Stromal cell of bone marrow (primary cell): ENCODE data around the gene COL4A2.

Experiments
- DNase-seq: peaks from one replicate; pipeline ENCODE4 v3.0.0-alpha.2; 2012; ENCODE audit warnings: low read depth

The COL4A2 gene

DNA sequence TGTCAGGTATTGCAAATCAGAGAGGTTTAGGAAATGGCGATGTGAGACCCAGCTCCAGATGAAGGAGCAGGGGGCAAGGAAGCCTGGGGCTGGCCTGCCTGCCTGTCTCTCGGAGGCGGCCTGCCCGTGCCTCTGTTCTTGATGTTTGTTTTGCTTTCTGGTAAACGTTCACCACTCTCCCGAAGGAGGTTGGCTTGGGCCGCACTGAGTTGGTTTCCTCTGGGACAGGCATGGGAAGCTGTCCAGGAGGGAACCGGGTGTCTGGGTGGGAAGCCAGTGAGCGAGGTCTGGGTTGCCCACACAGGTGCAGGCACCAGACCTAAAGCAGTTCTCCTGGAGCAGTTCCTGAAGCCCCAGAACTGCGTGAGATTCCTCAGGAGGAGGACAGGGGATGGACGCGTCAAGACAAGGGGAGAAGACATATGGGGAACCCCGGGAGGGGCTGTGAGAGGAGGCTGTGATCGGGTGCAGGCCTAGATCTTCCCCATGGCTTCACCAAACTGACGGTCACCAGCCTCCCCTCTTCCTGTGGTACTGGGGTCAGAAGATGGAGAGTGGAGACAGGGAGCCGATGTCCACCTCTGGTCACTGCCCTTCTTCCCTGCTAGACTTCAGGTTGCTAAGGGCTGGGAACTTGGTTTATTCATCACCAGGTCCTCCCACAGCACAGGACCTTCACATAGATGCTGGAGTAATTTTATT, 15.2 kb downstream of the COL4A2 start:
- no peak for DNase-seq

DNA sequence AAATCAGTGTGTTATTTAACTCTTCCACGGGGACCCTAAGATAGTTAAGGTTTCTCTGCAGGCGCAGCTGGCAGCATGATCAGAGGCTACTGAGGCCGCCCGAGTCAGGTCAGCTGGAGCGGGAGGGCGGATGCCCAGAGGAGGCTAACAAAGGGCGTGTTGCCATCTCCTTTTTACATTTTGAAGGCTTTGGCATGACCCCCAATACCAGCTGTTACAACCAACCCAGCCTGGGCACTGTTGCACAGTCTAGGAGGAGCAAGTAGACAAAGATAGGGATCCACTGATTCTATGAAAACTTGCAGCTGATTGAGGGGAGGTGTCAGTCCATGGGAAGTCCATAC, 15.7 kb downstream of the COL4A2 start:
- no peak for DNase-seq

DNA sequence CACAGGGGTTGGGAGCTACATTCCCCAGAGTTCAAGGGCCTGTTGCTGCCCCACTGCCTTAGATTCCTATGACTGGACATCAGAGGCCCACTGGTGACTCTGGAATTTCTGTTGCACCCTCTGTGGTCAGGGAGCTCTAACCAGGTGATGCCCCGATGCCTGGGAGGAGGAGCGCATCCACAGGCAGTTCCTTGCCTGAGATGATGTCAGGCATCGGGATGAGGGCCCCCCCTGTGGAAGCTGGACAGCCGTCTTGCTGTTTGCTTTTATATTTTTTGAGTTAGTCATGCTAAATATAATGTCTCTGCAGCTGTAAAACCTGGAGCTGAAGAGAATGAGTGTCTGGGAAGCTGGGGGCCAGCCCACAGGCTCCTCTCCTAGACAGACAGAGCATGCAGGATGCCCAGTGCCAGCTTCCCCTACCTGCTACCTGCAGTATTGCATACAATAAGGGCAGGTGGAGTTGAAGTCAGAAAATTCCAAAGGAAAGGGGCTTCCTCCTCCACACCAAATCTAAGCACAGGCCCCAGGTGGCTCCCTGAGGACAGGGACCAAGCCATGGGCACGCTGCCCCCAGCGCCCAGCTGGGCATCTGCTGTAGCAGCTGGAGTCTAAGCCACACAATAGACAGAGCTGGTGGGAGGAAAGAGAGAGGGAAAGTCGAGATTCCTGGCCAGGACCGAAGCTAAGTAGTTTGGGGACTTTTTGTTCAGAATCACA, 16.2 kb downstream of the COL4A2 start:
- no peak for DNase-seq

DNA sequence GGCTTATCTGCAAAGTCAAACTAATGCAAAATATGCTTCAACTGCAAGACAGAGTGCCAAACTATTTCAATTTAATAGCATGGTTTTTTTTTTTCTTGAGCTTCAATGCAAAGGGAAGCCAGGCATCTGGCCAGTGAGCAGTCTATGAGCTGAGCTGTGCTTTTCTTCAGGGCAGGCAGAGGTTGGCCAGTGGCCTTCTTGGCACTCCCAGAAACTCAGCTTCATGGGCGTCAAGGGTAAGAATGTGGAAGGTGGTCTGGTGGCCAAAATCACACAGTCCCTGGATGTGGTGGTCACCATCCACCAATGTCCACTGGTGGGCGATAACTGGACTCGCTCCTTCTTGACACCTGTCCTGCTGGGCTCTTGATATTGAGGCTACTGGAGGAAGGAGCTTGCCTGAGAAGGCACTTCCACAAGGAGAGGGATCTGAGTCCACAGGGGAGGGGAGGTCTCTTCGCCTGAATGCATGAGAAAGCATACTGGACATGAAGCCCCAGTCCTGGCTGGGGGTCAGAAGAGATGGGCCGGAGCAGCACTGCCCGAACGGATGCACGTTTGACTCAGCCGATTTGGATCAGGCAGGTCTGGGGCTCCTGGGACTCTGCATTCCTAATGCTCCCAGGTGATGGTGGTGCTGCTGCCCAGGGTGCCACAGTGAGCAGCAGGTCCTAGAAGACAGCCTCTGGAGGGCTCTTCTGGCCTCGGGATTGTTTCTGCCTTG, 17.1 kb downstream of the COL4A2 start:
- no peak for DNase-seq

DNA sequence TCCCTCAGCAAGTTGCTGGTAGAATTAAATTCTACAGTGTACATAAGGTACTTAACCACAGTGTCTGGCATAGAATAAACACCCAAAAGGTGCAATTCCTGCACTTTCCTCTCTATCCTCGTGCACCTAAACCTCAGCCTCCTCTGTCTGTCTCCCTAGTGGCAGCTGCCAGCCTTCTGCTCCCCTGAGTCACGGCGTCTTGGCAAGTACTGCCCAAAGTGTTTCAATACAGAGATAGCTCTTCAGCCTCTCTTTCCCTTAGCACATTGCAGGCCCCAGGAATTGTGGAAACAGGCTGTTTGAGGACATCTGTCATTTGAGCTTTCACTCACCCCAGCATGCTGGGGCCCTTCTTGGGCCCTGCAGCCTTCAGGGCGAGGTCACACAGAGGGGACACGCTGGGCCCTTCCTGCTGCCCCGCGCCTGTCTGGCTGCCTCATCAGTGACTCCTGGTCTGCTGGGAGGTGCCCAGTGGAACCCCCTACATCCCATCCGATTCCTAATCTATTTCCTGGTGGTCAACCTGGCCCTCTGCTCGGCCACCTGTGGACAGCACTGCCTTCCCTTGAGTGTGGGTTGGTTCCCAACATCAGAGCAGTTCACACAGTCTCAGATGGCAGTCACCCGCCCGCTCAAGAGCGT, 19.3 kb downstream of the COL4A2 start:
- no peak for DNase-seq

DNA sequence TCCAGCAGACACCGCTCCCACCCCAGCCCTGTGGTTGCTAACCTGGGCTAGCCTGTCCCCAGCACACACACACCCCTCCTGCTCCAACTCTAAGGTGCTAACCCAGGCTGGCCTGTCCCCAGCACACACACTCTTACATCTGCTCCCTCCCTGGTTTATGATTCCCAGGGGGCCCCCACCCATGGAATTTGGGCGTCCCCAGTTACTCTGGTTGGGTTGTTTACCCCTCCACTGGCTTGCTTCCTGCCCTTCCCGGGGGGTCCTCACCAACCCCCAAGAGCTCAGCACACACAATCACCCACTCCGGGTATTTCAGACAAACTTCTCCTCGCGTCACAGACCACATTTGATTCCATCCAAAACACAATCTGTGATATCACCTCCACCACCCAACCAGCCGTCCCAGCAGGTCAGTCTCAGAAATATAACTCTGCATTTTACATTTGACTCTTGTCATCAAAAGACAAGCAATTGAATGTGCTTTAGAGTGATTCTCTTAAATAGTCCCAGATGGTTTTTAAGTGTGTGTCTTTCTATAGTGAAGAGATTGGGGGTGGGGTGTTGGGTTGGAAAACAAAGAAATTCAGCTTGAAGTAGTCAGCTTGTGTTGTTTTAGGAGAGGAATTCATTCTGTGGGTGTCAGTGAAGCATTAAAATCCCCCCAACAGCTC, 20.1 kb downstream of the COL4A2 start:
- no peak for DNase-seq

DNA sequence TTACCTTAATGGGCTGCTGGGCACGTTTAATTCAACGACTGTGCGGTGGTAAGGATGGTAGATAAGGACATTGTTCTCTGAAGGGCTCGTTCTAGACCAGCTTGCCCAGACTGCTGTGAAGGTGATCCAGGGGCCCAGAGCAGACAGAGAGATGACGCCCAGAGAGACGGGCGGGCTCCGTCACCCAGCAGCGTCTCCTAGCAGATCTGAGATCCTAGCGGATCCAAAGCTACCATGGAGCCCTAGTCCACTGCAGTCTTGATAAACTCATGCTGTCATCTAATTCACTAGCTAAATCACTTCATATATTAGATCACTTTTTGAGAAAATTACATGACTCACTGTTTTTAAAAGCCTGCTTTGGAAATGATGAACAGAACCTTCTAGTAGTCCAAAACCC, 21.5 kb downstream of the COL4A2 start:
- DNase-seq, result no peak

DNA sequence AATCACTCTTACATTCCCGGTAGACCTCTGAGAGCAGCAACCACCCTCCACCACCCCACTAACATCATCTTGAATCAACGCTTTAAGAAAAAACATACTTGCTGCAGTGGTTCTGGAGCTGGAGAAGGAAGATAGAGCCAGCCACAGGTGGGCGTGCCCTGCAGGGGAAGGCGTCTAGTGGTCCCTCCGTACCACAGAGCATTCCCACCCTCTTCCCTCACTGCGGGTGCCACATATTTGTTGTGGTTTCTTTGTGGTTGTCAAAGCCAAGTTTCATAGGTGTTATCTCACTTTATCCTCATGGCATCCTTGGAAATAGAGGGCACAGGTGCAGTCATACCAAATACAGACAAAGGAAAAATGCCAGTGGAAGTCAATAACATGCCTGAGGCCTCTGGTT, 22.2 kb downstream of the COL4A2 start:
- no peak for DNase-seq

DNA sequence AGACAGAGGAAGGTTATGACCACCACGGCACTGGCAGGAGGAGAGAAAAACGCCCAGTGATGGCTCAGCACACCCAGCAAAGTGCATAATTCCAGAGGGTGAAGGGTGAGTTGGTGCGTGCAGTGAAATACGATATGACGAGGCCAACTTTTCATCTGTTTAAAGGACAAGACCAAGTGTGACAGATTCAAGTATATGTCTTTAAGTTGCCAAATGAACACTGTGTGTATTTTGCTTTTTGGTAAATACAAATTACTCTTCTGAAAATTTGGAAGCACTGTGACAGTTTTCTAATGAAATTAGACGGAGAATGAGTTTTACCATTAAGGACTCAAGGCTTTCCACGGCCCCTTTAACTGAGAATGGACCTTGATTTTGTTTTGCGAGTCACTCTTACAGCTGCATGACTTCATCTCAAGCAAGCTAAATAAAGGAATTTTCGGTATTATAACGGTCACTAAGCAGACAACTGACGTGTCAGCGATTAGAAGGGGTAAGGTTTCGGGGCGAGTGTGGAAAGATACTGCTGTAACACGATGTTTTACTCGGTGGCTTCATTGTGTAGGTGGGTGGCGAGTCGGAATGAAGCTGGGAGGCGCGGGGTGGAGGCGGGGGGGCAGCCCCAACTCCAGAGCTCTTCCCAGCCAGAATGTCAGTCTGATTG, 22.8 kb downstream of the COL4A2 start:
- no peak for DNase-seq

DNA sequence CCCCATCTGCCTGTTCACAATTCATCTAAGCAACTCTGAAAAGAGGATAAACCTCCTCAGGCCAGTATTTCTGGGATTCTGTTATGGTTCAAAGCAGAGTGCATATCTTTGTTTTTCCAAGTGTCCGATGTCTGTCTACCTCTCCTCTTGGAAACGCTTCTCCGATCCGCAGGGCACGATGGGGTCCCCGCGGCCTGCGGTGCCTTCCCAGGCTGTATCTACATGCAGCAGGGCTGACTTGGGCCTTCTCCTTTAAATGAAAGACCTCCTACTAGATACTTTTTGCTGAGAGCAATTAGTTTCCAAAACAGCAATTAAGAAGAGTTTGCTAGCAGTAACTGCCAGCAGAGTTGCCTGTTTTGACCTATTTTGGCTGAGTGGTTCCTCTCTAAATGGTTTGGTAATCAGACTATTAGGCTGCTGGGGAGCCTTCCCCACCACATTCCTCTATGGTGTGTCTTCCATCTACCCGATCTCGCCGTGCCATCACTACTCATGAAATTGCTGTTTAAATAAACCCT, 23.5 kb downstream of the COL4A2 start:
- DNase-seq, result no peak

DNA sequence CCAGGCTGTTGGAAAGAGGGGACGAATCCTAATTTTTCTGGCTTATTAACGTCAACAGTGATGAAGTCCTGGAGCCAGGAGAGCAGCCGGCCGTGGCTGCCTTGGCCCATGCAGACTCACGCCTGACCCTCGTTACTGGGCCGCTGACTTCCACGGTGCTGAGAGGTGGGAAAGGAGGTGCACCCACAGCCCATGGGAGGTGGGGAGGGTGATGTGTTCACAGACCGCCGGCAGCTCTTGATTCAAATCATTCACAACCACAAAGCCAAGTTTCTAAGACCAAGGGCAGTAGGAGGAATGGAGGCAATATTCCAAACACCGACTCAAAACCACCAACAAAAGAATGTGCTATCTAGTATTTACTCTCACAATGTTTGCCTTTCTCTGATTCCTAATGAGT, 24.3 kb downstream of the COL4A2 start:
- DNase-seq, result no peak

DNA sequence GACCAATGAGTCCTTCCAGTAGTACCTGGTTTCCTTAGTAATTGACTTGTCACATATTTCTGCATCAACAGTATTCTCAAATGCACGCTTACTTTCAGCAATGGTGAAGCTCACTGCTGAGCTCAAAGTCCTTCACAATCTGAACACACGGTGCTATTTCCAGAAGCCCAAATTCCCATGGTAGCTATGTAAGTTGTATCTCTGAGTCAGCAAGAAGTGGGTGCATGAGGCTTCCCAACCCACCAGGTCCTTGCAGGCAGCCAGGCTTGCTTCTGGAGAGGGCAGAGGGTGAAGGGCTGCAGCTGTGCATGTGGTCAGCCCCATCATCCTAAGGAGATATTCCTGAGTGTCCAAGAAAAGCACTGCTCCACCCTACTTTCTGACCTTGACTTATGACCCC, 25.7 kb downstream of the COL4A2 start:
- DNase-seq, result no peak

DNA sequence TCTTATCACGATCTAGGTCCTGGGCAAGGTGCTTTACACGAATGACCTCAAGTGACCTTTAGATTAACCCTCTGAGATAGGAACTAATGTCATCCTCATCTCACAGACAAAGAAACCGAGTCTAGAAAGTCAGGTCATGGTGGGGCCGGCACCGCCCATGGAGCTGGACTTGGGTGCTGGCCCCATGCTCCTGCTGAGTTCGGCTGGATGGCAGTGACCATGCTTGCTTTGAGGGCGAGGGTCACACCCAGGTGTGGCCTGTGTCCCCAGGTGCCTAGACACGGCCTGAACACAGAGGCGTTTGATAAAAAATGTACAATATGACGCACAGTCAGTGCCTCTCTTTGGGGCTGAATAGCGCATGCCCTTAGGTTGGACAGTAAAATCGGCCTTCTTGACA, 26.8 kb downstream of the COL4A2 start:
- DNase-seq, result no peak

DNA sequence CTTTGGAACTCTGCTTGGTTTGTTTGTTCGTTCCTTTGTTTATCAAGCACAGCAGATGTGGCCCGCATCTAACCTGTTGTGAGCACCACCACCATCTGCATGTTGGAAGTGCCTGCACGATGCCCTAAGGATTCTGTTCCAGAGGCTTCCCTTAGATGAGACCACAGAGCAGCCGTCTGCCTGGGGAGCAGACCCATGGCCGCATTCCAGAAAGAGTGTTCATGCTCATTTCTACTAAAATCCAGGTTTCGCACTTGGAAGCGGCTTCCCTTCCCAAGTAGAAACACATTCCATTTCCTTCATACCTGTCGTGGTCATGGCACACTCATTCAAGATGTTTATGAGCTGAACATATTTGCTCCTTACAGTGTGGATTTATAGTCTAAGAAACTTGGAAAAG, 27.2 kb downstream of the COL4A2 start:
- no peak for DNase-seq

DNA sequence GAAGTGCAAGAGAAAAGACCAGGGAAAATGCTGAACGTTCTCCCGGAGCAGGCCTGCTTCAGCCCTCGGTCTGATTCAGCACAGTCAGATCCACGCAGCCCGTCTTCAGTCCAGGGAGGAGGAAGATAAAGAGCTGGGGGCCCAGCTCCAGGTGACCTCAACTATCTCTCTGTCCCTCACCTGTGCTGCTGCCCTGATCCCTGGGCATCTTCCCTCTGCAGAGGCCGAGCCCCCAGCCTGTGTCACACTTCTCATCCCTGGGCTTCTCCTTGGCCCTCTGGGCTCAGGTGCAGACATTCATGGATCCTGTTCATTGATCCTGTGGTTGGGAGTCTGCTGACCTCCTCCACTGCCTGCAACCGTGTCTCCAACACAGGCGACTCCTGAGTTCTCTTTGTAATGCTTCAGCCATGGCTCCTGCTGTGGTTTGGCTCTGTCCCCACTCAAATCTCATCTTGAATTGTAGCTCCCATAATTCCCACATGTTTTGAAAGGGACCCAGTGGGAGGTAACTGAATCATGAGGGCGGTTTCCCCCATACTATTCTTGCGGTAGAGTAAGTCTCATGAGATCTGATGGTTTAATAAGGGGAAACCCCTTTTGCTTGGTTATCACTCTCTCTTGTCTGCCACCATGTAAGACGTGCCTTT, 27.9 kb downstream of the COL4A2 start:
- no peak for DNase-seq

DNA sequence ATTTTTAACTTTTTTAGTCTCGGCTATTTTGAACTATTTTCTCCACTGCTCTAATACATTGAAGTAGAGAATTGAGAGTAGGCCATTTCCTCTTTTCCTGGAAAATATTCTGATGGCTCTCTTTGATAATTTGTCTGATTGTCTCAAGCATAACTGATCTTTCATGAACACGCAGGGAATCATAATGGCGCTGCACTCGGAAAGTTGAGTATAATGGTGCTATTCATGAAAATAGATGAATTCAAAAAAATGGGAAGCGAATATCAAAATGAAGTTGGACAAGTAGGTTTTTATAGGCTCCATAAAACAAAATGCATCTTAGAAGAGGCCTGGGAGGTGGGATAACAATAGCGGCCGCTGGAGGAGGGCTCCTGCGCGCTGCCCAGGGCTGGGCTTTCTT, 29.0 kb downstream of the COL4A2 start:
- no peak for DNase-seq

DNA sequence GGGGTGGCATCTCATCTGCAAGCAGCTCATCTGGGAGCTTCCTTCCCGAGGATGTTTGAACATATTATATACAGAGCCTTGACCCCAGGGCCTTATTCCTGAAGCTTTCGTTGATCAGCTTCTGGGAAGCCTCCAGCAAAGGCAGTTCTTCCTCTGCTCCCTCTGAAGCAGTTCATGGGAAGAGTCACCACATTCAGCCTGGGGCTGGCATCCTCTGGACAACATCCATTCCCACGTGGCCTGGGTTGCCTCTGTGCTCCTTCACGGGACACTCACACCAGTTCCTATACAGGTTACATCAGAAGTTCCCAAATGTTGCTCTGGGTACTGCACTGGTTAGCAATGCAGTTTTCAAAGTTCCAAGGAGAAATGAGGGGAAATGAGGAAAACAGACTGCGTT, 29.6 kb downstream of the COL4A2 start:
- no peak for DNase-seq

DNA sequence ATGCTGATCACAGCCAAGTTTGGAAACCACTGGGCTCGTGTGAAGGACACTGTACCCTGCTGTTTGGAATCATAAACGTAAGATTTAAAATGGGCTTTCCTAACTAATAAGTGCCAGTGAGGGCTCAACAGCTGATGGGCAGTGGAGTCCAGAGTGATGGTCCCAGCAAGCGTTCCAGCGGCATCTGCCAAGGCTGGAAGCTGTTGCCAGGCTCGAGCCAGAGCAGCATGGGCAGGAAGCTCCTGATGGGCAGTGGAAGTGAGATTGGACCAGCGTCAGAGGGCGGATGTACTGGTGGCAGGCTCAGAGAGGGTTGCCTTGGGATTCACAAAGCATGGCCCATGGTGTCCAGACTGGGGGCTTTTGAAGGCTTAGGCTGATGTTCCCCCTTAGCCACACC, 30.2 kb downstream of the COL4A2 start:
- DNase-seq, result no peak

DNA sequence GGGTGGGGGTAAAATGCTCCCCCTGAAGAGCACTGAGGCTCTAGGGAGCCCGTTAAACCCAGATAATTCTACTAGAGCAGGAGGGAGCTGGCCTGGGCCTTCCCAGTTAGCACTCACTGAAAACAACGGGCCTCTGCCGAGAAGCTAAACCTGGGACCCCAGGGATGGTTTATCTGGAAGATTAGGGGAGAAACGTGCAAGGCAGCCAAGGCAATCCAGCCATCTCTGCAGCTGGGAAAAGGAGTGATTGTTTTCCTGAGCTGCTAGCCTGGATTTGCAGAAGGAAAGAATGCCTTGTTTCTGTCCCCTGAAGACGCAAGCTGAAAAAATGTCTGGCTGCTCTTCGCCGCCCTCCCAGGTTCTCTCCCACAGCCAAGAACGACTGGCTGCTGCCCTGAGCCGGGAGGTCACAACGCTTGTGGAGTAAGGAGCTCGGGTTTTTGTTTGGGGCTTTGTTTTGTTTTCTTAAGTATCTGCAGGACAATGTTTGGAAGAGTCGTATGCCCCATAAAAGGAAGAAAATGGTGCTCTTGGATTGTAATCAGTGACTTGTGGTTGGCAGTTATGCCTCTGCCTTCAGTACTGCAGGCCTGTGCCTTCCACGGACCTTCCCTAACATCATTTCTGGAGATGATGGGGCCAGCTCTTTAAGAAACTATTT, 31.5 kb downstream of the COL4A2 start:
- DNase-seq, result no peak

DNA sequence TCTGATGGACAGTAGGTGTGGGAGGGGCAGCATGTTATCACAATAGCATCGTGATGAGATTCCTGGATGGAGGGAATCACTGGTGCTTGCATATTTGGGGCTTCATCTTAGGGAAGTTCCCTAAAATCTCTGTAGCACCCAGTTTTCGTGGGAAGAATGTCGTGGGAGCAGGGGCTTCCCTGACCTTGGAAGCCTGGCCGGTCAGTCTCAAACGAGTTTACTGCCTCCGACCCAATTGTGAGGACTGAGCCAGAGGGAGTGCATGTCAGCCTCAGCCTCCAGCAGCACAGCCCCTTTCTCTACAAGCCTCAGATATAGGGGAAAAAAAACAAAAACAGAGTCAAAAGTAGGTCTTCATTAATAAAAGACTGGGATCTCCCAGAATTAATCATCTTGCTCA, 32.2 kb downstream of the COL4A2 start:
- no peak for DNase-seq
